SKM-1 (cell line): ENCODE data around the gene LCE1F.

Experiments
- DNase-seq: peaks from one replicate; lab custom pipeline; 2025; ENCODE audit not compliant: unreplicated experiment; lab: John Stamatoyannopoulos, UW

The LCE1F gene

DNA sequence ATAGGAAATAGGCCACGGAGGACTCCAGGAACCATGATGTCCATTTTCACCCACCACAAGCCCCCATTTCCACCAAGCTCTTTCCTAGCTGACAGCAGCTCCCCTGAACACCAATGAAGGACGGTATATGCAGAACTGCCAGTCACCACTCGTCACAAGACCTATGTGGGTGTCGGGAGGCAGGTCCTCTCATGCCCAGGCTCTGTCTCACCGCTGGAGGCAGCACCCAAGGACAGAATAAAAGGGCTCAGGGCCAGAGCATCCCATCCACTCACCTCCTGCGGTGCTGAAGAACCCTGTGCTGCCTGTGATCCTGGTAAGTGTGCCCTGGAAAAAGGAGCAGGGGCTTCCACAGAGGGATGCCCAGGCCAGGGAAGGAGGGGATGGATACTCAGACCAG, at the start of gene LCE1F:
TSS of gene LCE1F (plus strand) at position 266 of the 400 bp plus-strand sequence. CDS start 1,232 bp downstream, outside the sequence.
- no peak for DNase-seq

DNA sequence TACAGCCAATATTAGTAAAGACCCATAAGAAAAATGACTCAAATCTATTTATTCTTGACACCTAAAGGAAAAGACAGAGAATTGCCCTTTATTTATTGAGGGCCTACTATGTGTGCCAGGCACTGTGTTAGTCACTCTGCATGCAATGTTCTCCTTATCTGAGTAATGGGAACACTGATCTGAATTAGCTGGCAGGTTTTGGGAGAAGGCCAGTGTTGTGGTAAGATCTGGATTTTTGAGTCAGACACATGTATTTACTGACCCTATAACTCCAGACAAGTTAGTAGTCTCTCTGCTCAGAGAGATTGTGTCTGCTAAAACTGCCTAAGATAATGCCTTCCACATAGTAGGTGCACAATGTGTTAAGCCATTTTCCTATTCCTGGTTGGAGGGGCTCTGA, 49.7 kb upstream of the LCE1F start:
- DNase-seq: no peak

DNA sequence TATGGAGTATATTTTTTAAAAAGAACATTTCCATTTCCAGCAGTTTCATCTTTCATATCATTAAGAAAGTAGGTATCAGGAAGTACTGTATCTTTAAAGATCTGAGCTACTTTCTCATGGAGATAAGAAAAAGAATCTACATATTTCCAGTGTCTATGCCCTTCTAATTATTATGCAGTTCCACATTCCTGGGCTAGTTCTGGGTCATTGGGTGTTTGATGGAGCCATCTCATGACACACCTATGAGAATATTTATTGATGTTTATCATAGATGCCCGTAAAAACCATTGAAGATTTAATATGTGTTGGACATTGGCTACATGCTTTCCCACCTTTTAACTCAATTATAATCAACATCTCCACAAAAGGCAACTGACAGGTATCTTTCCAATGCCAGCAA, 46.0 kb upstream of the LCE1F start:
- no peak for DNase-seq

DNA sequence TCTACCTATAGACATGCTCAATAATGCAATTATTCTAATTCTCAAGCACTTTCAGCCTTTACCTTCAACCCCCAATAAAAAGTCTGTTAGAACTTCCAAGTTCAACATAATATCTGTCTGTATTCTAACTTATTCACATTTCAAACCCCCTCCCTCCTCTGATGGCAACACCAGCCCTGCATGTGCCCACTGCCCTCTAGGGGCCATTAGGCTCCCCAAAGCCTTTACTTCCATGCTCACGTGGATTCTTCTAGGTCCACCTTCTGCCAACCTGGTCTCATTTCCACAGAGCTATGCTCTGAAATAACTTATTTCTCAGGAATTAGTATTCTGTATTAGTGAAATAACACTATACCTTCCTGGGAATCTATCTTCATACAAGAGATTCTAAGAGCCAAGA, 39.3 kb upstream of the LCE1F start:
- DNase-seq: no peak

GRCh38 chr1:152737997-152738396, 36.9 kb upstream of the LCE1F start:
- no peak for DNase-seq

DNA sequence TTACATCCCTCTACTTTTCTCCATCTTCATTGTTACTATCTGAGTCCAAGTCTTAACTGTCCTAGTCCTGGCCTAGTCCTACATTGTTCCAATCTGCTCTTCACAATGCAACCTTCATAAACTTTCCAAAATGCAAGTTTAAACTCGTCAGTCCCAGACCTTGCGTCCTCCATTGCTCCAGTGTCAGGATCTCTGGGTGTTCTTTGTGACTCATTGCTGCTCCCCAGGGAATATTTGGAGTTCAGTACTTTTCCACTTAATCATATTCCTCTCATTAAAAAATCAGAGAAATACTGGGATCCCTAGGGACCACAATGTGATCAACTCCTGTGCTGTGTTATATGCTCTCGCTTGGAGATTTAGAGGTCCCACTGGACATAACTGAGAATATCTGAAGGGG, 35.1 kb upstream of the LCE1F start:
- DNase-seq: no peak

- no peak for DNase-seq
These were observed 33.3 kb upstream of the LCE1F start for GRCh38 chr1:152741656-152742055.

DNA sequence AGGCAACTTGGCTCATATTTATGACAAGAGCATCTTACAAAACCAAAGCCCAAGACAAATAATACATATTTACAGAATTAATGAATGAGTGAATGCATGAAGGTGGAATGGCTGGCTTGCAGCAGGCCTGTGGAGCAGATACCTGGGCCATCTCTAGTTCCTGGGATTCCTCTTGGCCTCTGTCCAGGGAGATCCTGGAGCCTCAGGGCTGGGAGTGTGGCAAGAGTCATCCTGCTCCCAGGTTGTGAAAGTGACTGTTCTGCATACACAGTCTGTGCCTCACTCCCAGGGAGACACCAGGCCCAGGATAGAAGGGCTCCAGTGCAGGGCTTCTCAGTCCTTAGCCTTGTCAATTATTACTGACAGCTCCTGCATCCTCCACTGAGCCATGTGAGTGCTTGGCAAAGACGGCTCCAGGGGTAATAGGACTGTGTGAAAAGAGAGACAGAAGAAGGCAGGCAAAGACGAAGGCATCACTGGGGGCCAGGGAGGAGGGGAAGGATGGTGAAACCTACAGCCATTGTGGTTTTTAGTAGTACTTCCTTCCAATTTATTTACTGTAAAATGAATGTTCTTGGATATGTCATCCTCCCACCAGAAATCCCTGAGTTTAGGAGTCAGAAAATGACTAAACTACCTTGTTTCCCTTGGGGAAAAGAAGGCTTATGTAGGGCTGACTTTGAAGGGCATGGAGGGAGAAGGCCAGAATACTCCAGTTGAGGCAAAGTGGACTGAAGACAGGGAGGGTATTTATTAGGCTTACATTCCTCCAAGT, 31.4 kb upstream of the LCE1F start:
- DNase-seq: no peak

DNA sequence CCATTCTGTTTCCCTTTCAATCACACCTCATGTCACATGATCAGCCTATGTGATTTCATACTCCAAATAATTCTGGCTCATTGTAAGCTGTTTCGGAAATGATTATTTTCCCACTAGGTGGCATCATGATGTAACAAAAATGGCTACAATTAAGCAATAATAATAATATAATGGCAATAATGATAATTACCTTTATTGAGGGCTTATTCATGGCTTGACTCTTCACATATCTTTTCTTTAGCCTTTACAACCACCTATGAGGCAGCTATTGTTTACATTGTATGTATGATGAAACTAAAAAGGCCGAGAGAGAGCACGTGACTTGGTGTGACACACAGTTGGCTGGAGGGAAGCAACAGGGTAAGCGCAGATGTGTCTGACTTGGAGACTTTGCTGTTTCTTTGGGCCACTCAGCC, 29.6 kb upstream of the LCE1F start:
- no peak for DNase-seq

DNA sequence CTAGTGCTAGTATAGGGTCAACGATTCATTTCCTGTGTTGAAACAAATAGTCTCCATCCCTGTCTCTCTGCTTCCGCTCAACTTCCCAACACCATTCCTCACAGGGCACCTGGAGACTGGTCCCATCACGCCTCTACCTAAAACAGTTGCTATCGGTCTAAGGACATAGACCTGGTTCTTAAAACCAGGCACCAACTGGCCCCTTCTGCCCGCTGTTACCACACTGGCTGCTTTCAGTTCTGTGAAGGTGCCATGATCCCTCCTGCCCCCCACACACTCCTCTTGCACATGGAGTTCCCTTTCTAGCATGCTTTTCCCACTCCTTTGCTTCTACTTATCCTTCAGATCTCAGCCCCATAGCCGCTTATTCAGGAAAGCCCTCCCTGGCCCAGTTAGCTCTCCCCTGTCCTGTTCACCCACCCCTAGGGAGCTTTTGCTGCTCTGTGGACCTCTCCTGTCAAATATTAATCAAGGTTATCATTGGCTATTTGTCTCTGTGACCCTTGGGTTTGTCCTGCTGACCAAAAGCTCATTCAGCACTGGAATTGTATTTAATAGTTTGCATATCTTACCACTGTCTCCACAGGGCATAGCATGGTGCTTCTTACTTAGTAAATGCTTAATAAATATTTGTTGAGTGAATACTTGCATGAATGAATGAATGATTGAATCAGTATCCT, 29.0 kb upstream of the LCE1F start:
- no peak for DNase-seq

DNA sequence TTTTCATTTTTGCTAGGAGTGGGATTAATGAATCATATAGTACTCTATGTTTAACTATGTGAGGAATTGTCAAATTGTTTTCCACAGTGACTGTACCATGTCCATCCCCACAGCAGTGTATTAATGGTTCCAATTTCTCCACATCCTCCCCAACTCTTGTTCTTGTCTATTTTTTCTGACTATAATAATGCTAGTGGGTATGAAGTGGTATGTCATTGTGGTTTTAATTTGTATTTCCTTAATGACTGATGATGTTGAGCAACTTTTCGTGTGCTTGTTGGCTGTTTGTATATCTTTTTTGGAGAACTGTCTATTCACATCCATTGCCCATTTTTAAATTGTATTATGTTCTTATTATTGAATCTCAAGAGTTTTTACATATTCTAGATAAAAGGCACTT, 27.1 kb upstream of the LCE1F start:
- DNase-seq: no peak

- DNase-seq: no peak
These were observed 22.7 kb upstream of the LCE1F start for GRCh38 chr1:152752225-152752624.

DNA sequence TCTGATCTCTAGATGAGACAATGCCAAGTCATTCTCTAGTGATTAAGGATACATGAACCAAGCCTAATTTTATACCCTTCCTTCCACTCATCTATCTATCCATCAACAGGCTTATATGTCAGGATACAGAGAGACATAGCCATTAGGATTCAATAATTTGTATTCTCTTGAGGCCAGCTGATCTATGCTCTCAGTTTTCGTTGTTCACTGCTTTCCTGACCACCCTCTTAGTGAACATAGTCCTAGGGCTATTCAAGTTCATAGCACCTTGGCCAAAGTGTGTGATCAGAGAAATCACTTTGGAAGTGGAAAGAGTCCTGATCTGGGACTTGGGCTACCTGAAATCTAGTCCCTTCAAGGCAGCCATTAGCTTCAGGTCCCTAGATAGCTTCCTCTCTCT, 21.4 kb upstream of the LCE1F start:
- no peak for DNase-seq

- no peak for DNase-seq
These were observed 18.1 kb upstream of the LCE1F start for GRCh38 chr1:152756872-152757271.

DNA sequence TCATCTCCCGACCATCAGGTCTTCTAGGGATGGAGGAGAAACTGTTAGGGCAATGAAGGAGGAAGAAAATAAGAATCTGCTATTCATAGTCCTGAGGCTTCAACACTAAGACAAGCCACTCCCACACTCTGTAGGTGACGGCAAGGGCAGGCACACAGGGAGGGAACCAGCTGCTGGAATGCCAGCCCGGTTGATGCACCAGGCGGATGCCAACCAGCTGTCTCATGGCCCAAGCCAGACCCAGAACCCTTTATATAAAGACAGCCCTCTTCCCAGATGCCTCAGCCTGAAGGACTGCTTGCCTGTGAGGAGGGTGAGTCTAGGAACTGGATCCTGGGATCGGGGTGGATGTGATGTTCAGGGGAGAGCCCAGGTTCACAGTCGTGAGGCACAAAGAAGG, 17.2 kb upstream of the LCE1F start, which contains the start of gene KPRP:
TSS of gene KPRP (plus strand) at position 279 of the 400 bp plus-strand sequence. CDS start 1,564 bp downstream, outside the sequence.
- no peak for DNase-seq

DNA sequence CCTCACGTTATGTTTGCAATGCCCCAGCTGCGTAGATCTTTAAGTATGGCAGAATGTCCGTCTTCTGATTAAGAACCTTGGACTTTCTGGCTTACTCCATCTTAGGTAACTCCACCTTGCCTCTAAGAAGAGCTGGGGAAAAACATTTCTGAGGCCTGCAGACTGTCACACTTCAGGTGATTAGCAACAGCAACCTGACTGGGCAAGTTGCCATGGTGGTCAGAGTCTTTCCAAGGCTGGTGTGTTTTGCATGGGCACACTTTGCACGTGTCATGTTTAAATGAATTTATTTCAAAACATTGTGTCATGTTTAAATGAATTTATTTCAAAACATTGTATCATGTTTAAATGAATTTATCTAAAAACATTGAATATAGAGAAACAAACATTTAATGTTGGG, 16.3 kb upstream of the LCE1F start:
- DNase-seq: no peak

DNA sequence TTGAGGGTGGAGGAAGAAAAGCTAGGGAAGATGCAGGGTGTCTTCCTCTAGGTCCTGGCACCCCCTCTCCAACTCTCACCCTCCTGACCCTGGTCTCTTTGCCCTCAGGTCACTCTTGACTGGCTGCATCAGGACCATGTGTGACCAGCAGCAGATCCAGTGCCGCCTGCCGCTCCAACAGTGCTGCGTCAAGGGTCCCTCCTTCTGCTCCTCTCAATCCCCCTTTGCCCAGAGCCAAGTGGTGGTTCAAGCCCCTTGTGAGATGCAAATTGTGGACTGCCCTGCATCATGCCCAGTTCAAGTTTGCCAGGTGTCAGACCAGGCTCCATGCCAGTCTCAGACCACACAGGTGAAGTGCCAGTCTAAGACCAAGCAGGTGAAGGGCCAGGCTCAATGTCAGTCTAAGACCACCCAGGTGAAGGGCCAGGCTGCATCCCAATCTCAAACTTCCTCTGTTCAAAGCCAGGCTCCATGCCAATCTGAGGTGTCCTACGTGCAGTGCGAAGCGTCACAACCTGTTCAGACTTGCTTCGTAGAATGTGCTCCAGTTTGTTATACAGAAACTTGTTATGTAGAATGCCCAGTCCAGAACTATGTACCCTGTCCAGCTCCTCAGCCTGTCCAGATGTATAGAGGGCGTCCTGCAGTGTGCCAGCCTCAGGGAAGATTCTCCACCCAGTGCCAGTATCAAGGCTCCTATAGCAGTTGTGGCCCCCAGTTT, 15.3 kb upstream of the LCE1F start:
- no peak for DNase-seq

DNA sequence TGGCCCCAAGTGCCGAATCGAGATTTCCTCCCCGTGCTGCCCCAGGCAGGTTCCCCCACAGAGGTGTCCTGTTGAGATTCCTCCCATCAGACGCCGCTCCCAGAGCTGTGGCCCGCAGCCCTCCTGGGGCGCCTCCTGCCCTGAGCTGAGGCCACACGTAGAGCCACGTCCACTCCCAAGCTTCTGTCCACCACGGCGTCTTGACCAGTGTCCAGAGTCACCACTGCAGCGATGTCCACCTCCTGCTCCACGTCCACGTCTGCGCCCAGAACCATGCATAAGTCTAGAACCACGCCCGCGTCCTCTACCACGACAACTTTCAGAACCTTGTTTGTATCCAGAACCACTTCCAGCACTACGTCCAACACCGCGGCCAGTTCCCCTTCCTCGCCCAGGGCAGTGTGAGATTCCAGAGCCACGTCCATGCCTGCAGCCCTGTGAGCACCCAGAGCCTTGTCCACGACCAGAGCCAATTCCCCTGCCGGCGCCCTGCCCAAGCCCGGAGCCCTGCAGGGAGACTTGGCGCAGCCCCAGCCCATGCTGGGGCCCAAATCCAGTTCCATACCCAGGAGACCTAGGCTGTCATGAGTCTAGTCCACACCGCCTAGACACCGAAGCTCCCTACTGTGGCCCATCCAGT, 14.3 kb upstream of the LCE1F start:
- no peak for DNase-seq

GRCh38 chr1:152761609-152762213, 13.2 kb upstream of the LCE1F start:
- no peak for DNase-seq

GRCh38 chr1:152768847-152769533, 6.0 kb upstream of the LCE1F start:
- DNase-seq: no peak
